ENCODE data around the gene QTRT2. TPM values are rescaled to one million over a fixed set of nuclear protein-coding genes. Genes with fewer than 3 reads are reported as not detected.

QTRT2 gene
- total and polyA plus RNA-seq, 2 experiments from 2014 or later = 32.3 to 66.5 TPM

DNA sequence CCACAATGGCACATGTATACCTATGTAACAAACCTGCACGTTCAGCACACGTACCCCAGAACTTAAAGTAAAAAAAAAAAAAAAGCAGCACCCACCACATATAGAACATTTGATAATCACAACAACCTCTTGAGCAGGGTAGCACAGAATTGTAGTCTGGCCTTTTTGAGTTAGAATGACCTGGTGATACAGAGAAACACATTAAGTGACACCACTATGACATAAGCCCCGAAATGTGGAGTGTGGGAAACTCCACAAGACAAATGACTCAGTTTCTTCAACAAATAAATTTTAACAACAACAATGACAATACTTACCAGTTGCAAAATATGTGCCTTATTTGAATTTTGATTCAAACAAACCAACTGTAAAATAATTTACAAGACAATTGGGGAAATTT lies 76.0 kb downstream of the QTRT2 start (continued):
- TF ChIP-seq ZNF462 (CRISPR knock-in tag; IDR thresholded peaks at IDR 0.05) = no peak
- TF ChIP-seq ZNF331 (CRISPR knock-in tag; IDR thresholded peaks at IDR 0.05; ENCODE audit: low read depth) = no peak
- TF ChIP-seq POLR2AphosphoS5 (IDR thresholded peaks at IDR 0.05; ENCODE audit: low read depth) = no peak
- no peak for TF ChIP-seq EZH2 (IDR thresholded peaks at IDR 0.05; ENCODE audit: low read depth, unreplicated experiment)

- Mint-ChIP-seq H3K4me1 (no peaks in the 10 kb centered on the region), H3K9me3 (no peaks in the 10 kb centered on the region), H3K36me3 (ENCODE audit: low read depth) (no peaks in the 10 kb centered on the region), H3K27me3 (ENCODE audit: insufficient read depth, low read depth, poor library complexity) (peaks cover 3% of the 10 kb centered on the region), H3K27ac (no peak overlapping the region), H3K4me3 (no peak overlapping the region)
- H3K79me2 ChIP-seq (replicated peaks; ENCODE audit: insufficient read depth) = no peaks in the 10 kb centered on the region
- peak overlapping the region; percentile 52; the same call in 1 of the 2 replicates for H2AFZ ChIP-seq
- H3K9me2 ChIP-seq (ENCODE audit: insufficient read depth) = peaks cover 9% of the 10 kb centered on the region
- ATAC-seq (no peak), DNase-seq (ENCODE audit: low spot score) (no peak)
- no peaks in the 10 kb centered on the region for H3F3A ChIP-seq (replicated peaks; ENCODE audit: low read depth)
- H3K4me1 ChIP-seq (ENCODE audit: insufficient read depth) = no peaks in the 10 kb centered on the region
- no peak overlapping the region for H3K4me2 ChIP-seq
- H3K27me3 ChIP-seq (ENCODE audit: insufficient read depth) = no peaks in the 10 kb centered on the region
- H3K27ac ChIP-seq (ENCODE audit: low read depth) = no peak overlapping the region
- no peaks in the 10 kb centered on the region for H3K36me3 ChIP-seq (ENCODE audit: insufficient read depth)
- no peaks in the 10 kb centered on the region for H4K20me1 ChIP-seq (replicated peaks; ENCODE audit: insufficient read depth)
- no peak overlapping the region for H3K4me3 ChIP-seq
- no peak for TF ChIP-seq STAT1 (IDR thresholded peaks at IDR 0.05; ENCODE audit: unreplicated experiment)
- TF ChIP-seq ZNF114 (CRISPR knock-in tag; IDR thresholded peaks at IDR 0.05) = no peak
- TF ChIP-seq, protein P1, sequence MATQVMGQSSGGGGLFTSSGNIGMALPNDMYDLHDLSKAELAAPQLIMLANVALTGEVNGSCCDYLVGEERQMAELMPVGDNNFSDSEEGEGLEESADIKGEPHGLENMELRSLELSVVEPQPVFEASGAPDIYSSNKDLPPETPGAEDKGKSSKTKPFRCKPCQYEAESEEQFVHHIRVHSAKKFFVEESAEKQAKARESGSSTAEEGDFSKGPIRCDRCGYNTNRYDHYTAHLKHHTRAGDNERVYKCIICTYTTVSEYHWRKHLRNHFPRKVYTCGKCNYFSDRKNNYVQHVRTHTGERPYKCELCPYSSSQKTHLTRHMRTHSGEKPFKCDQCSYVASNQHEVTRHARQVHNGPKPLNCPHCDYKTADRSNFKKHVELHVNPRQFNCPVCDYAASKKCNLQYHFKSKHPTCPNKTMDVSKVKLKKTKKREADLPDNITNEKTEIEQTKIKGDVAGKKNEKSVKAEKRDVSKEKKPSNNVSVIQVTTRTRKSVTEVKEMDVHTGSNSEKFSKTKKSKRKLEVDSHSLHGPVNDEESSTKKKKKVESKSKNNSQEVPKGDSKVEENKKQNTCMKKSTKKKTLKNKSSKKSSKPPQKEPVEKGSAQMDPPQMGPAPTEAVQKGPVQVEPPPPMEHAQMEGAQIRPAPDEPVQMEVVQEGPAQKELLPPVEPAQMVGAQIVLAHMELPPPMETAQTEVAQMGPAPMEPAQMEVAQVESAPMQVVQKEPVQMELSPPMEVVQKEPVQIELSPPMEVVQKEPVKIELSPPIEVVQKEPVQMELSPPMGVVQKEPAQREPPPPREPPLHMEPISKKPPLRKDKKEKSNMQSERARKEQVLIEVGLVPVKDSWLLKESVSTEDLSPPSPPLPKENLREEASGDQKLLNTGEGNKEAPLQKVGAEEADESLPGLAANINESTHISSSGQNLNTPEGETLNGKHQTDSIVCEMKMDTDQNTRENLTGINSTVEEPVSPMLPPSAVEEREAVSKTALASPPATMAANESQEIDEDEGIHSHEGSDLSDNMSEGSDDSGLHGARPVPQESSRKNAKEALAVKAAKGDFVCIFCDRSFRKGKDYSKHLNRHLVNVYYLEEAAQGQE (IDR thresholded peaks at IDR 0.05; ENCODE audit: unreplicated experiment) = no peak
- TF ChIP-seq EZH2 (IDR thresholded peaks at IDR 0.05; ENCODE audit: low read depth, unreplicated experiment) = no peak
- no peak for TF ChIP-seq CREB1 (CRISPR knock-in tag; IDR thresholded peaks at IDR 0.05; ENCODE audit: low read depth)
- TF ChIP-seq POLR2AphosphoS5 (IDR thresholded peaks at IDR 0.05; ENCODE audit: low read depth) = no peak
- TF ChIP-seq, protein P2, sequence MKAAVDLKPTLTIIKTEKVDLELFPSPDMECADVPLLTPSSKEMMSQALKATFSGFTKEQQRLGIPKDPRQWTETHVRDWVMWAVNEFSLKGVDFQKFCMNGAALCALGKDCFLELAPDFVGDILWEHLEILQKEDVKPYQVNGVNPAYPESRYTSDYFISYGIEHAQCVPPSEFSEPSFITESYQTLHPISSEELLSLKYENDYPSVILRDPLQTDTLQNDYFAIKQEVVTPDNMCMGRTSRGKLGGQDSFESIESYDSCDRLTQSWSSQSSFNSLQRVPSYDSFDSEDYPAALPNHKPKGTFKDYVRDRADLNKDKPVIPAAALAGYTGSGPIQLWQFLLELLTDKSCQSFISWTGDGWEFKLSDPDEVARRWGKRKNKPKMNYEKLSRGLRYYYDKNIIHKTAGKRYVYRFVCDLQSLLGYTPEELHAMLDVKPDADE (IDR thresholded peaks at IDR 0.05) = no peak
- no peak for TF ChIP-seq NANOG (IDR thresholded peaks at IDR 0.05; ENCODE audit: borderline replicate concordance)
These were observed 77.4 kb downstream of the QTRT2 start for GRCh38 chr3:114133947-114134346.

All from GM23338 (cell line).